NCI-H1694 treated with DMSO at 0.1 percent for 48 hours (cell line): ENCODE measurements around the gene TAOK1.
"Not testable (repeated sequence)": the region's sequence is repeated elsewhere in the genome, so short reads cannot be mapped to it uniquely, and the experiment has no call there.

Experiments
- DNase-seq: peaks from one replicate; lab custom pipeline; 2025; lab: John Stamatoyannopoulos, UW

Gene TAOK1

GRCh38 chr17:29389982-29390850 is at the start of gene TAOK1:
TSS of gene TAOK1 (plus strand) at chr17:29390363. CDS start at chr17:29451549, 61,186 bp downstream.
- peak; percentile 90 for DNase-seq

GRCh38 chr17:29341726-29342125 is 48.4 kb upstream of the TAOK1 start:
- no peak for DNase-seq

GRCh38 chr17:29342158-29342765 is 47.9 kb upstream of the TAOK1 start:
- DNase-seq = no peak

GRCh38 chr17:29344201-29344856 is 45.8 kb upstream of the TAOK1 start:
- DNase-seq = no peak

- DNase-seq = no peak
Measured at GRCh38 chr17:29345066-29345465, 45.1 kb upstream of the TAOK1 start.

- DNase-seq = not testable (repeated sequence)
Measured at GRCh38 chr17:29345470-29345869, 44.7 kb upstream of the TAOK1 start.

- DNase-seq = no peak
Measured at GRCh38 chr17:29346462-29346861, 43.7 kb upstream of the TAOK1 start.

- no peak for DNase-seq
Measured at GRCh38 chr17:29347831-29348629, 42.1 kb upstream of the TAOK1 start.

GRCh38 chr17:29349409-29349808 is 40.8 kb upstream of the TAOK1 start:
- DNase-seq = no peak

- DNase-seq = no peak
Measured at GRCh38 chr17:29352146-29352545, 38.0 kb upstream of the TAOK1 start.

- DNase-seq = no peak
Measured at GRCh38 chr17:29357232-29357631, 32.9 kb upstream of the TAOK1 start.

- DNase-seq = no peak
Measured at GRCh38 chr17:29357821-29358232, 32.3 kb upstream of the TAOK1 start.

GRCh38 chr17:29358416-29358815 is 31.7 kb upstream of the TAOK1 start:
- no peak for DNase-seq

GRCh38 chr17:29359777-29360176 is 30.4 kb upstream of the TAOK1 start:
- DNase-seq = no peak

GRCh38 chr17:29363716-29364115 is 26.4 kb upstream of the TAOK1 start:
- DNase-seq = no peak

- no peak for DNase-seq
Measured at GRCh38 chr17:29364691-29365090, 25.5 kb upstream of the TAOK1 start.

- no peak for DNase-seq
Measured at GRCh38 chr17:29368161-29368560, 22.0 kb upstream of the TAOK1 start.

GRCh38 chr17:29368926-29369325 is 21.2 kb upstream of the TAOK1 start:
- no peak for DNase-seq

GRCh38 chr17:29369831-29370735 is 20.1 kb upstream of the TAOK1 start:
- peak; percentile 83 for DNase-seq

- peak; percentile 29 for DNase-seq
Measured at GRCh38 chr17:29376667-29377270, 13.4 kb upstream of the TAOK1 start.

GRCh38 chr17:29378500-29378899 is 11.7 kb upstream of the TAOK1 start:
- no peak for DNase-seq
